ENCODE results near the gene UBE2V1.

DNA sequence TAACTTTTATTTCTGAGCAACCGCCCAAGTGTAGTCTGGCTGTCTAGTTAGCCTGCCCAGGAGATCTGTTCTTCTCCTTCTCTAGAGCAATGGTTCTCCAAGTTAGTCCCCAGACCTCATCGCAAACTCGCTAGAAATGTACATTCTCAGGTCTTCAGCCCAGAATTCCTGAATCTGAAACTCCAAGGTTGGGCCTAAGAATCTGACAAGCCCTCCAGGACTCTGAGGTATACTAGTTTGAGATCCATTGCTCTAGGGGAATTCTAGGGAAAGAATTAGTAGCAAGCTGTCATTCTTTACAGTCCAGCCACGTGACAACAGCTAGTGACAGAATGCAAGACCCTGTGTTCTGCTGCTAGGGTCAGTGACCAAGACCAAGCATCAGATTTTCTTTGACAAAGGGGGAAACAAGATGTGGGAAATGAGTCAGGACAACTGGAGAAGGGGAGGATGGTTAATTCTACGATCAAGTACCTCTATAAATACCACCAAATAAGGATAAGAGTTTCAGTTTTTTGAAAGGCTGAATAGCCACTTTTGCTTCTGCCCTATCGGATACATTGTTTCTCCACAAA is 5.8 kb downstream of the UBE2V1 start:
- TF ChIP-seq, protein P1, sequence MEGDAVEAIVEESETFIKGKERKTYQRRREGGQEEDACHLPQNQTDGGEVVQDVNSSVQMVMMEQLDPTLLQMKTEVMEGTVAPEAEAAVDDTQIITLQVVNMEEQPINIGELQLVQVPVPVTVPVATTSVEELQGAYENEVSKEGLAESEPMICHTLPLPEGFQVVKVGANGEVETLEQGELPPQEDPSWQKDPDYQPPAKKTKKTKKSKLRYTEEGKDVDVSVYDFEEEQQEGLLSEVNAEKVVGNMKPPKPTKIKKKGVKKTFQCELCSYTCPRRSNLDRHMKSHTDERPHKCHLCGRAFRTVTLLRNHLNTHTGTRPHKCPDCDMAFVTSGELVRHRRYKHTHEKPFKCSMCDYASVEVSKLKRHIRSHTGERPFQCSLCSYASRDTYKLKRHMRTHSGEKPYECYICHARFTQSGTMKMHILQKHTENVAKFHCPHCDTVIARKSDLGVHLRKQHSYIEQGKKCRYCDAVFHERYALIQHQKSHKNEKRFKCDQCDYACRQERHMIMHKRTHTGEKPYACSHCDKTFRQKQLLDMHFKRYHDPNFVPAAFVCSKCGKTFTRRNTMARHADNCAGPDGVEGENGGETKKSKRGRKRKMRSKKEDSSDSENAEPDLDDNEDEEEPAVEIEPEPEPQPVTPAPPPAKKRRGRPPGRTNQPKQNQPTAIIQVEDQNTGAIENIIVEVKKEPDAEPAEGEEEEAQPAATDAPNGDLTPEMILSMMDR (IDR thresholded peaks at IDR 0.05; ENCODE audit: low read depth, low read length): no peak
- TF ChIP-seq EZH2phosphoT487 (IDR thresholded peaks at IDR 0.05; ENCODE audit: low read depth): no peak
